H1 (cell line): ENCODE data around the gene VPS54. TPM values are rescaled to one million over a fixed set of nuclear protein-coding genes. Genes with fewer than 3 reads are reported as not detected.

Source experiments
- CTCF ChIA-PET: fragments of 300-600 bp; sonication (Branson Sonifier 250); formaldehyde crosslinking; loops from one replicate; lab custom pipeline; 2021; ENCODE audit not compliant: partially characterized antibody; lab: Charles Lee
- POLR2A ChIA-PET: fragments of 300-600 bp; sonication (Branson Sonifier 250); formaldehyde crosslinking; loops from one replicate; lab custom pipeline; 2021; ENCODE audit warnings: inconsistent platforms; ENCODE audit not compliant: partially characterized antibody; lab: Charles Lee
- DNase-seq, 2 experiments: peaks; one replicate each; pipeline versions ENCODE4 v3.0.0 to v3.0.0-alpha.2; 2010 to 2022; ENCODE audit warnings: low spot score in 2 of 2, low read depth in 1 of 2, mixed read lengths in 1 of 2
- FAIRE-seq: peaks from 2 replicates; lab custom pipeline; 2011; peaks lifted over from hg19 to GRCh38; lab: Jason Lieb, UNC
- H2AFZ ChIP-seq: 2 replicates; pipeline ENCODE4 v1.8.1; 2012; ENCODE audit warnings: low read length, inconsistent platforms
- H2AK5ac ChIP-seq: 2 replicates; pipeline ENCODE4 v1.6.1; 2013; ENCODE audit warnings: low read depth, low read length
- H2BK120ac ChIP-seq: replicated peaks from 2 replicates; pipeline ENCODE3; 2013; ENCODE audit warnings: low read depth, low read length, inconsistent platforms
- H2BK12ac ChIP-seq: 2 replicates; pipeline ENCODE4 v1.6.1; 2013; ENCODE audit warnings: low read depth, low read length
- H2BK15ac ChIP-seq: 2 replicates; pipeline ENCODE4 v1.6.1; 2013; ENCODE audit warnings: low read length
- H2BK20ac ChIP-seq: 2 replicates; pipeline ENCODE4 v1.6.1; 2013; ENCODE audit warnings: low read length
- H2BK5ac ChIP-seq: 2 replicates; pipeline ENCODE4 v1.6.1; 2013; ENCODE audit warnings: low read depth, low read length
- H3K14ac ChIP-seq: 2 replicates; pipeline ENCODE4 v1.6.1; 2013; ENCODE audit warnings: inconsistent platforms; ENCODE audit not compliant: insufficient read length
- H3K18ac ChIP-seq: 2 replicates; pipeline ENCODE4 v1.6.1; 2013; ENCODE audit warnings: low read length; ENCODE audit errors: extremely low read depth
- H3K23ac ChIP-seq: 2 replicates; pipeline ENCODE4 v1.6.1; 2013; ENCODE audit warnings: inconsistent platforms; ENCODE audit not compliant: insufficient read length
- H3K23me2 ChIP-seq: 2 replicates; pipeline ENCODE4 v1.6.1; 2013; ENCODE audit warnings: low read depth, low read length
- H3K27ac ChIP-seq: 2 replicates; pipeline ENCODE4 v1.6.1; 2011; ENCODE audit warnings: low read depth, low read length, inconsistent platforms
- H3K27me3 ChIP-seq, 4 experiments: replicated peaks in 1 of 4; 1 replicate in 1 of 4; 2 replicates in 3 of 4; pipeline versions ENCODE4 v1.6.1 to v1.8.1; 2011 to 2013; ENCODE audit warnings: low read length in 3 of 4, mild to moderate bottlenecking in 3 of 4, inconsistent platforms in 2 of 4, mixed read lengths in 2 of 4, moderate library complexity in 1 of 4; ENCODE audit not compliant: control insufficient read depth in 3 of 4, insufficient read depth in 3 of 4; ENCODE audit errors: extremely low read depth in 1 of 4
- H3K36me3 ChIP-seq, 4 experiments: 2 replicates each; pipeline versions ENCODE4 v1.6.1 to v1.8.1; 2011 to 2013; ENCODE audit warnings: mild to moderate bottlenecking in 4 of 4, low read length in 3 of 4, moderate library complexity in 2 of 4, control low read depth in 1 of 4, inconsistent platforms in 1 of 4; ENCODE audit not compliant: insufficient read depth in 4 of 4, control insufficient read depth in 2 of 4
- H3K4ac ChIP-seq: replicated peaks from 2 replicates; pipeline ENCODE3; 2013; ENCODE audit warnings: low read length, low read depth, mixed read lengths, inconsistent platforms; ENCODE audit not compliant: insufficient read length
- H3K4me1 ChIP-seq, 4 experiments: replicated peaks in 1 of 4; 1 replicate in 1 of 4; 2 replicates in 3 of 4; pipeline versions ENCODE4 v1.6.1 to v1.8.1; 2011 to 2013; ENCODE audit warnings: low read length in 3 of 4, inconsistent platforms in 2 of 4, mixed read lengths in 1 of 4; ENCODE audit not compliant: insufficient read depth in 4 of 4, control insufficient read depth in 3 of 4
- H3K4me2 ChIP-seq, 2 experiments: 2 replicates each; pipeline versions ENCODE4 v1.6.1 to v1.8.1; 2011 to 2013; ENCODE audit warnings: low read depth in 2 of 2, low read length in 2 of 2, control low read depth in 1 of 2, inconsistent platforms in 1 of 2, mild to moderate bottlenecking in 1 of 2; ENCODE audit not compliant: insufficient read depth in 1 of 2
- H3K4me3 ChIP-seq, 4 experiments: fragments of 200-600, 300-600 bp in 1 of 4; sonication (generic), shearing (Covaris generic), sonication (Bioruptor Twin) in 1 of 4; 2 replicates each; pipeline versions ENCODE4 v1.5.1 to v1.8.1; 2011 to 2016; ENCODE audit warnings: low read length in 4 of 4, low read depth in 3 of 4, control low read depth in 2 of 4, inconsistent platforms in 2 of 4, mild to moderate bottlenecking in 2 of 4, mixed read lengths in 1 of 4, moderate library complexity in 1 of 4; ENCODE audit not compliant: insufficient read depth in 2 of 4; ENCODE audit errors: extremely low read depth in 1 of 4
- H3K56ac ChIP-seq: replicated peaks from 2 replicates; pipeline ENCODE3; 2013; ENCODE audit warnings: low read depth, mild to moderate bottlenecking, mixed read lengths, low read length, inconsistent platforms; ENCODE audit not compliant: insufficient read length
- H3K79me1 ChIP-seq: 2 replicates; pipeline ENCODE4 v1.6.1; 2013; ENCODE audit warnings: low read depth, low read length, control low read depth
- H3K79me2 ChIP-seq, 2 experiments: 2 replicates each; pipeline versions ENCODE4 v1.6.1 to v1.8.1; 2012 to 2013; ENCODE audit warnings: low read length in 2 of 2, mild to moderate bottlenecking in 2 of 2, inconsistent platforms in 1 of 2; ENCODE audit not compliant: insufficient read depth in 2 of 2, control insufficient read depth in 1 of 2
- H3K9ac ChIP-seq, 4 experiments: replicated peaks in 1 of 4; 1 replicate in 1 of 4; 2 replicates in 3 of 4; pipeline versions ENCODE4 v1.6.1 to v1.8.1; 2011 to 2013; ENCODE audit warnings: low read depth in 3 of 4, low read length in 3 of 4, control low read depth in 2 of 4, mild to moderate bottlenecking in 2 of 4, moderate library complexity in 2 of 4, inconsistent platforms in 1 of 4; ENCODE audit errors: extremely low read depth in 1 of 4
- H3K9me3 ChIP-seq, 2 experiments: 2 replicates each; pipeline versions ENCODE4 v1.6.1 to v1.8.1; 2012 to 2013; ENCODE audit warnings: mild to moderate bottlenecking in 2 of 2, moderate library complexity in 2 of 2, control low read depth in 1 of 2, inconsistent platforms in 1 of 2, low read depth in 1 of 2, low read length in 1 of 2, mixed read lengths in 1 of 2; ENCODE audit not compliant: insufficient read depth in 2 of 2
- H4K20me1 ChIP-seq, 2 experiments: replicated peaks in 1 of 2; 2 replicates each; pipeline versions ENCODE3 to v1.8.1; 2011 to 2013; ENCODE audit warnings: inconsistent platforms in 2 of 2, low read length in 2 of 2, mild to moderate bottlenecking in 1 of 2; ENCODE audit not compliant: insufficient read depth in 2 of 2, control insufficient read depth in 1 of 2
- H4K5ac ChIP-seq: 2 replicates; pipeline ENCODE4 v1.6.1; 2013; ENCODE audit warnings: low read length, low read depth, mixed read lengths, inconsistent platforms; ENCODE audit not compliant: insufficient read length
- H4K8ac ChIP-seq: 2 replicates; pipeline ENCODE4 v1.8.0; 2013; ENCODE audit warnings: mild to moderate bottlenecking, moderate library complexity, low read length, inconsistent platforms; ENCODE audit not compliant: insufficient read depth; ENCODE audit errors: extremely low read depth
- H4K91ac ChIP-seq: replicated peaks from 2 replicates; pipeline ENCODE3; 2013; ENCODE audit warnings: low read length, mixed read lengths, inconsistent platforms; ENCODE audit not compliant: insufficient read length
- ASH2L ChIP-seq: fragments of 200-600, 300-600 bp; sonication (generic); IDR thresholded peaks from one replicate; pipeline ENCODE4 v1.7.1; 2017; ENCODE audit warnings: low read length
- EP300 ChIP-seq, 2 experiments: IDR thresholded peaks; 1 replicate in 1 of 2; 2 replicates in 1 of 2; pipeline ENCODE4 v1.6.1; 2011 to 2012; ENCODE audit warnings: low read depth in 2 of 2, low read length in 2 of 2, mild to moderate bottlenecking in 2 of 2, borderline replicate concordance in 1 of 2, inconsistent platforms in 1 of 2, moderate library complexity in 1 of 2
- NANOG ChIP-seq: IDR thresholded peaks from 2 replicates; pipeline ENCODE4 v1.6.1; 2011; ENCODE audit warnings: low read length, low read depth, mild to moderate bottlenecking, inconsistent platforms; ENCODE audit not compliant: insufficient read depth, poor library complexity, severe bottlenecking
- POLR2A ChIP-seq, 2 experiments: IDR thresholded peaks; 1 replicate in 1 of 2; 2 replicates in 1 of 2; pipeline ENCODE4 v1.6.1; 2011; ENCODE audit warnings: low read depth in 2 of 2, low read length in 2 of 2, mild to moderate bottlenecking in 2 of 2; ENCODE audit errors: control extremely low read depth in 1 of 2
- RAD21 ChIP-seq, 2 experiments: IDR thresholded peaks in 1 of 2; conservative IDR thresholded peaks in 1 of 2; 2 replicates each; pipeline ENCODE4 v1.6.1; 2011; ENCODE audit warnings: low read depth in 2 of 2, low read length in 2 of 2, improper control_type of control experiment in 1 of 2, inconsistent platforms in 1 of 2, mild to moderate bottlenecking in 1 of 2, moderate library complexity in 1 of 2
- TAF1 ChIP-seq: IDR thresholded peaks from 2 replicates; pipeline ENCODE4 v1.6.1; 2011; ENCODE audit warnings: mild to moderate bottlenecking, low read depth, low read length
- TBP ChIP-seq: IDR thresholded peaks from 2 replicates; pipeline ENCODE4 v1.6.1; 2011; ENCODE audit warnings: low read depth, low read length, improper control_type of control experiment
- TCF12 ChIP-seq: IDR thresholded peaks from 2 replicates; pipeline ENCODE4 v1.6.1; 2011; ENCODE audit warnings: low read depth, mild to moderate bottlenecking, low read length
- TEAD4 ChIP-seq: IDR thresholded peaks from 2 replicates; pipeline ENCODE4 v1.6.1; 2012; ENCODE audit warnings: low read depth, low read length, inconsistent platforms, mixed read lengths
- YY1 ChIP-seq: IDR thresholded peaks from 2 replicates; pipeline ENCODE4 v1.6.1; 2011; ENCODE audit warnings: low read depth, mild to moderate bottlenecking, low read length
- WGBS, 2 experiments: shearing (Covaris generic) in 1 of 2; methylation state at CpG; one replicate each; pipeline versions ENCODE4 v1.1.6 to v1.1.7; 2013 to 2015; ENCODE audit warnings: low lambda C conversion rate in 2 of 2, mixed read lengths in 2 of 2, inconsistent platforms in 1 of 2, low coverage in 1 of 2, missing lambda C conversion rate in 1 of 2; ENCODE audit not compliant: insufficient replicate concordance in 2 of 2, insufficient coverage in 1 of 2, insufficient read length in 1 of 2; ENCODE audit errors: extremely low coverage in 1 of 2, missing lambda C conversion rate in 1 of 2; 5-methylcytosine and 5-hydroxymethylcytosine counted together
- polyA plus RNA-seq, 7 experiments: library from polyadenylated mRNA; depleted of rRNA in 3 of 7; stranded (reverse) in 5 of 7; unstranded in 2 of 7; fragments of >200 nt in 5 of 7; fragments of 200-250 nt in 2 of 7; gene quantifications; 1 replicate in 5 of 7; 2 replicates in 1 of 7; 4 replicates in 1 of 7; pipeline versions ENCODE4 v1.2.1 to v1.2.3, GENCODE V29; 2011 to 2013; ENCODE audit warnings: missing spikeins in 2 of 7, mixed read lengths in 2 of 7
- total RNA-seq: library from RNA; stranded (reverse); fragmentation: NEBNext Ultra II Directional; extraction: Animal tissue kit (Norgen Biotek cat#: 25700); gene quantifications from 2 replicates; pipeline ENCODE4 v1.2.1, GENCODE V29; 2021

Gene VPS54
- total and polyA plus RNA-seq, 2 of the 8 experiments (the other 6 are each of a cell fraction or from before 2014, with no cell fraction given): 3.6 to 13.2 TPM

DNA sequence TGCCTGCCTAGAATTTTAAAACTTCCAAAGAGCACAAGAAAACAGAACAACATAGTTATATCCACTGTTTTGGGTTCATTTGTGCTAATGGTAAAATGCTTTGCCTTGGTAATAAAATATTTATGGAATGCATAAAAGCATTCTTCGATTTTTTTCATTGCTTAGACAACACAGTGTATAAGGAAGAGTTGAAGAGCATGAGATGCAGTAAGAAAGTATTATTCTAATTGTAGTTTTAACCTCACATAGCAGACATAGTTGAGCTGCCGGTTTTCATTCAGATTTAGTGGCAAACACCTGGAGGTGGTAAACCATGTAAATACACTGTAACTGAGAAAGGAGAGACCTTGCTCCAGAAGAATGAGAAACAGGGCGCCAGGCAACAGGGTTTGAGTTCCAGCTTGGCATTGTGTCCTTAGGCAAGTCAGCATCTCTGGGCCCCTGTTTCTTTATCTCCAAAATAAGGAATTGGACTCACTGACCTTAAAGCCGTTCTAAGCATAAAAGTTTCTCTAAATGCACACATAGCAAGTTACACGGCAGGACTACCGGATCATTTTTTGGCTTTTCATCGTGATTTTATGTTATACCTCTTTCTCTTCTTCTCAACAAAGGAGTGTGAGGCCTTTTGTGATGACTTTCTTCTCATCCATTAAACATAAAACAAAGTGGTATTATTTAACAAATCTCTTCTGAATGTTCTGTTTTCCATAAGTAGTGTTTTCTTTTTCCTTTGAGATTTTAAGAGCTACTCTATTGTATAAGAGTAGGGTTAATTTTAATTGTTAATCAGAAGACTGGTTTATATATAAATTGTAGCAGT is 169.6 kb downstream of the VPS54 start:
- Histone ChIP-seq H4K91ac (peak overlapping the region; percentile 9), H3K4me2 (peak overlapping the region; percentile 73 to 94), H2BK5ac (peak overlapping the region; percentile 82), H2BK15ac (no peak overlapping the region), H4K20me1 (peaks cover 2 to 9% of the 10 kb centered on the region in 2 experiments), H3K18ac (no peak overlapping the region; the same call in 1 of the 2 replicates), H4K5ac (peak overlapping the region; percentile 98), H3K14ac (no peak overlapping the region), H3K23ac (no peak overlapping the region), H3K4me1 (peaks cover 18 to 60% (median 26%) of the 10 kb centered on the region in 4 experiments), H4K8ac (no peak overlapping the region), H2BK12ac (no peak overlapping the region), H2BK120ac (no peak overlapping the region), H3K27me3 (no peaks in the 10 kb centered on the region), H2AFZ (no peak overlapping the region), H3K9me3 (no peaks in the 10 kb centered on the region), H2AK5ac (no peak overlapping the region), H3K4me3 (peak overlapping the region in 3 of 4 experiments; percentile 14 to 60 (median 33); a peak in 5 of 8 replicates), H3K4ac (no peak overlapping the region), H3K79me2 (peaks cover 52 to 100% of the 10 kb centered on the region in 2 experiments), H3K23me2 (0 out of 2 replicates have a peak, but pooled peaks cover 2% of the 10 kb centered on the region), H3K36me3 (peaks cover 0 to 63% (median 6%) of the 10 kb centered on the region in 4 experiments; a peak in 3 of 8 replicates), H3K9ac (peak overlapping the region; percentile 31 to 63 (median 38); a peak in 5 of 7 replicates), H3K79me1 (no peaks in the 10 kb centered on the region), H3K56ac (peak overlapping the region; percentile 26), H3K27ac (peak overlapping the region; percentile 76), H2BK20ac (no peak overlapping the region)
- 1% methylated on average over 7 of the region's 7 CpGs; no CpG with 5 or more reads in 1 of the 2 experiments for WGBS, 2 experiments
- ChIA-PET CTCF (interaction anchor here (0.8 to 5.0 kb wide), 4 partner anchors 12 to 153 kb away, joined by 3 to 31 read pairs (median 10); no protein-coding TSS in a partner anchor), POLR2A (interaction anchor here (0.6 to 17.8 kb wide), 27 partner anchors 7 to 262 kb away, joined by 3 to 297 read pairs (median 4); partner anchors contain the start of genes MDH1, UGP2 and WDPCP)
- peak; percentile 82 for FAIRE-seq
- peak in 1 of 2 experiments; percentile 58 for DNase-seq
- peak; percentile 35; the same call in 1 of the 2 replicates for TF ChIP-seq TBP
- TF ChIP-seq TCF12: 0 out of 2 replicates have a peak, but pooled peaks have one; percentile 60
- TF ChIP-seq RAD21 (IDR thresholded peaks at IDR 0.05 in 1 of 2, conservative IDR thresholded peaks at IDR 0.05 in 1 of 2; ENCODE audit: low read depth in 2 of 2, low read length in 2 of 2): no peak; a peak in 1 of 4 replicates
- TF ChIP-seq NANOG: peak; percentile 24
- TF ChIP-seq ASH2L: peak; percentile 27
- TF ChIP-seq TAF1: peak; percentile 52; the same call in 1 of the 2 replicates
- TF ChIP-seq YY1: no peak
- TF ChIP-seq EP300 (IDR thresholded peaks at IDR 0.05; ENCODE audit: borderline replicate concordance in 1 of 2, low read depth in 2 of 2, low read length in 2 of 2): no peak
- peak; percentile 25 to 79 for TF ChIP-seq POLR2A (IDR thresholded peaks at IDR 0.05; ENCODE audit: control extremely low read depth in 1 of 2, low read depth in 2 of 2, low read length in 2 of 2)
- TF ChIP-seq TEAD4: peak; percentile 77; the same call in 1 of the 2 replicates
